GM12801 (cell line): ENCODE results near the gene ARMH4.

Experiments
- CTCF ChIP-seq: IDR thresholded peaks from one replicate; pipeline ENCODE4 v1.5.1; 2011; ENCODE audit warnings: control low read depth; ENCODE audit not compliant: insufficient read length; ENCODE audit errors: extremely low read depth

Gene ARMH4

GRCh38 chr14:58107947-58108552 lies 44.0 kb downstream of the ARMH4 start:
- no peak for TF ChIP-seq CTCF

- TF ChIP-seq CTCF: no peak
These were observed 45.0 kb downstream of the ARMH4 start for GRCh38 chr14:58107041-58107440.

- TF ChIP-seq CTCF: no peak
These were observed 45.6 kb downstream of the ARMH4 start for GRCh38 chr14:58106446-58106845.

- TF ChIP-seq CTCF: no peak
These were observed 47.2 kb downstream of the ARMH4 start for GRCh38 chr14:58104808-58105207.

GRCh38 chr14:58100735-58101368 lies 51.2 kb downstream of the ARMH4 start:
- TF ChIP-seq CTCF: no peak

GRCh38 chr14:58099682-58100081 lies 52.3 kb downstream of the ARMH4 start:
- TF ChIP-seq CTCF: no peak

GRCh38 chr14:58098507-58098906 lies 53.5 kb downstream of the ARMH4 start:
- TF ChIP-seq CTCF: no peak

GRCh38 chr14:58096731-58097130 lies 55.3 kb downstream of the ARMH4 start:
- TF ChIP-seq CTCF: no peak
